ENCODE data around the gene MACF1. TPM values are rescaled to one million over a fixed set of nuclear protein-coding genes. Genes with fewer than 3 reads are reported as not detected.
"Not testable (repeated sequence)": the region's sequence is repeated elsewhere in the genome, so short reads cannot be mapped to it uniquely, and the experiment has no call there.

MACF1 gene
- total RNA-seq, 1 donor from 2014 or later = 657 TPM

DNA sequence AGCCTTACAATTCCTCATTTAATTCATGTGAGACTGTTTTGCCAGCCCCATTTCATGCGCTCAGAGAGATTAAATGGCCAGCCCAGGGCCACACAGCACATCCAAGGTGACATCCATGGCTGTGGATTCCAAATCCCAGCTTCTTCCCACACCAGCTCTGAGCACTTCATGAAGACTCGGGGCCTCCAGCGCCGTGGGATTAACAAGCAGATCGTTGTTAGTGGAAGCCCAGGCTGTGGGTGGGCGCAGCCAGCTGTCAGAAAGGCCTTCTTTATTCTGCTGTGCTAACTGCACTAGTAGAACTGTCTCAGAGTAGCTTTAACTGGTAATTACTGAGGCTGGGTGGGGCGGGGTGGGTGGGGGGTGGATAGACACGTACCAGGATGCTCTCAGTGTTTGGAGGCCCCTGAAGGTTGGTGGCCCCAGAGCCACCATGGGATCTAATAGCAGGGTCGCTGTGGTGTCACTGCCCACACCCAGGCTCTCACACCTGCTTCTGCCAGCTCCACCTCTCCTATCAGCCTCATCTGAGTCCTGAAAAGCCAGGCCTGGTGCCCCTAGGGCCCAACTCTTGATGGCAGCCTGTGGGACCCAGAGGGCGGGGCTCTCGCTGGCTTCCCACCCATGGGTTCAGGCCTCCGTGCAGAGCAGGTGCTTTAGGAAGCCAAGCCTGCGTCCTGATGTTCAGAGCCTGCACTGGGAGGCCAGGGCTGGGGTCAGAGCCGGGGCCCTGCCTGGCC is 290.3 kb downstream of the MACF1 start:
- no peak for TF ChIP-seq CTCF (IDR thresholded peaks at IDR 0.05; ENCODE audit: partially characterized antibody, unreplicated experiment)
- no peak for DNase-seq
- Mint-ChIP-seq H3K36me3 (ENCODE audit: unreplicated experiment) (no peaks in the 10 kb centered on the region), H3K27ac (ENCODE audit: unreplicated experiment) (no peak overlapping the region), H3K9me3 (ENCODE audit: unreplicated experiment) (peaks cover 4% of the 10 kb centered on the region), H3K4me1 (ENCODE audit: low read depth, unreplicated experiment) (peaks cover 5% of the 10 kb centered on the region), H3K4me3 (ENCODE audit: unreplicated experiment) (no peak overlapping the region), H3K27me3 (ENCODE audit: unreplicated experiment) (peaks cover 21% of the 10 kb centered on the region)

GRCh38 chr1:39496520-39496919 is 292.0 kb downstream of the MACF1 start:
- H3K27me3 Mint-ChIP-seq (ENCODE audit: unreplicated experiment) = peaks cover 14% of the 10 kb centered on the region
- not testable (repeated sequence) for H3K4me3 Mint-ChIP-seq (ENCODE audit: unreplicated experiment); H3K9me3 Mint-ChIP-seq (ENCODE audit: unreplicated experiment); DNase-seq; H3K27ac Mint-ChIP-seq (ENCODE audit: unreplicated experiment); H3K4me1 Mint-ChIP-seq (ENCODE audit: low read depth, unreplicated experiment); H3K36me3 Mint-ChIP-seq (ENCODE audit: unreplicated experiment)

DNA sequence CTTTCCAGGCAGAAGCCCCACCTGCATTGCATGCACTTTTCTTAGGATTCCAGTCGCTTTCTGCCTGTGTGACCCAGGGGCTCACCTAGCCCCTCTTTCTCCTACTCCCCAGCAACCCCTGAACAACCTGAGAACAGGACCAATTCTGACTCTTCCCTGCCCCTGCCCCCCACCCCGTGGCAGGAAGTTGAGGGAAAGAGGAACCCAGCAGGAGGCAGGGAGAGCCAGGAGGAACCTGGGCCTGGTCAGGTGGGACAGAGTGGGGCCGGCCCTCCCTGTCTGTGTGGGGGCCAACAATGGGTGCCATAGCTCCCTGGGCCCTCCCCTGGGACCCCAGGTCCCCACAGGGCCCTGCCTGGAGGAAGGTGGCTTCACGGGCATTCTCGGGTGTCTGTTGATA is 293.1 kb downstream of the MACF1 start:
- no peaks in the 10 kb centered on the region for H3K36me3 Mint-ChIP-seq (ENCODE audit: unreplicated experiment)
- H3K9me3 Mint-ChIP-seq (ENCODE audit: unreplicated experiment) = no peaks in the 10 kb centered on the region
- no peak for DNase-seq
- no peak overlapping the region for H3K4me3 Mint-ChIP-seq (ENCODE audit: unreplicated experiment)
- no peak for TF ChIP-seq CTCF (IDR thresholded peaks at IDR 0.05; ENCODE audit: partially characterized antibody, unreplicated experiment)
- H3K27me3 Mint-ChIP-seq (ENCODE audit: unreplicated experiment) = peaks cover 12% of the 10 kb centered on the region
- H3K27ac Mint-ChIP-seq (ENCODE audit: unreplicated experiment) = no peak overlapping the region
- H3K4me1 Mint-ChIP-seq (ENCODE audit: low read depth, unreplicated experiment) = no peaks in the 10 kb centered on the region

GRCh38 chr1:39498096-39498710 is 293.7 kb downstream of the MACF1 start:
- not testable (repeated sequence) for DNase-seq; H3K27ac Mint-ChIP-seq (ENCODE audit: unreplicated experiment); H3K9me3 Mint-ChIP-seq (ENCODE audit: unreplicated experiment); H3K4me3 Mint-ChIP-seq (ENCODE audit: unreplicated experiment); H3K4me1 Mint-ChIP-seq (ENCODE audit: low read depth, unreplicated experiment); H3K36me3 Mint-ChIP-seq (ENCODE audit: unreplicated experiment); H3K27me3 Mint-ChIP-seq (ENCODE audit: unreplicated experiment)

- H3K9me3 Mint-ChIP-seq (ENCODE audit: unreplicated experiment); DNase-seq; H3K36me3 Mint-ChIP-seq (ENCODE audit: unreplicated experiment); H3K4me1 Mint-ChIP-seq (ENCODE audit: low read depth, unreplicated experiment); H3K27ac Mint-ChIP-seq (ENCODE audit: unreplicated experiment); H3K4me3 Mint-ChIP-seq (ENCODE audit: unreplicated experiment); H3K27me3 Mint-ChIP-seq (ENCODE audit: unreplicated experiment): not testable (repeated sequence)
Observed at GRCh38 chr1:39498821-39499220, 294.3 kb downstream of the MACF1 start.

DNA sequence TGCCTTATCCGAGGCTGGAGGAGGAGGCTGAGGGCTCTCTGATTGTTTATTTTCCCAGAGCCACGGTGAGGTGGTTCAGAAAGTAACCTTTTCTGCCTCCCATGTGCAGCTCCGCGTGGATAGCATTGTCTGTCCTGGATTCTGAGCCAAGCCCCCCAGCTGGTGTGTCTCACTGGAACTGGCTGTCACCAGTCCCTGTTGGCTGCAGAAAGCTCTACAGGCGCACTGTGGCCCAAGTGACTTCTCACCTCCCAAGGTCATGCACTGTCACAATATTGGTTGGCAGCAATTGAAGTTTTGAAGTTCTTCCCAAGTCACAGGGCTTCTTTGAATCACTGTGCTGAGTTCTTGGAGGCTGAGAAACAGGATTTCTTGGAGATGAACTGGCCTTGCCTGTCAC is 295.2 kb downstream of the MACF1 start:
- TF ChIP-seq CTCF (IDR thresholded peaks at IDR 0.05; ENCODE audit: partially characterized antibody, unreplicated experiment) = no peak
- Mint-ChIP-seq H3K4me1 (ENCODE audit: low read depth, unreplicated experiment) (no peaks in the 10 kb centered on the region), H3K4me3 (ENCODE audit: unreplicated experiment) (no peak overlapping the region), H3K27ac (ENCODE audit: unreplicated experiment) (no peak overlapping the region), H3K9me3 (ENCODE audit: unreplicated experiment) (no peaks in the 10 kb centered on the region), H3K36me3 (ENCODE audit: unreplicated experiment) (no peaks in the 10 kb centered on the region), H3K27me3 (ENCODE audit: unreplicated experiment) (peaks cover 4% of the 10 kb centered on the region)
- no peak for DNase-seq
